Sigmoid colon (tissue), 7 donors: ENCODE results near the gene RNF17. TPM values are rescaled to one million over a fixed set of nuclear protein-coding genes. Genes with fewer than 3 reads are reported as not detected.
"Not testable (repeated sequence)": the region's sequence is repeated elsewhere in the genome, so short reads cannot be mapped to it uniquely, and the experiment has no call there.

Source experiments
- DNase-seq: peaks from one replicate; pipeline ENCODE4 v3.0.0-alpha.2; 2019
- H3K27ac ChIP-seq, 4 donors: fragments of 200-600 bp; sonication (generic); one replicate each; pipeline ENCODE4 v1.5.1; 2016 to 2019; ENCODE audit warnings: mild to moderate bottlenecking in 1 of 4
- H3K27me3 ChIP-seq, 3 donors: fragments of 200-600 bp; sonication (generic); one replicate each; pipeline ENCODE4 v1.5.1; 2019; ENCODE audit warnings: mild to moderate bottlenecking in 1 of 3
- H3K36me3 ChIP-seq, 4 donors: fragments of 200-600 bp; sonication (generic); one replicate each; pipeline ENCODE4 v1.5.1; 2016 to 2019
- H3K4me1 ChIP-seq, 4 donors: fragments of 200-600 bp; sonication (generic); one replicate each; pipeline ENCODE4 v1.5.1; 2017 to 2019
- H3K4me3 ChIP-seq, 4 donors: fragments of 200-600 bp; sonication (generic); one replicate each; pipeline ENCODE4 v1.5.1; 2017 to 2019; ENCODE audit warnings: mild to moderate bottlenecking in 2 of 4, moderate library complexity in 1 of 4
- H3K9me3 ChIP-seq, 4 donors: fragments of 200-600 bp in 3 of 4; sonication (generic) in 3 of 4; one replicate each; pipeline versions ENCODE4 v1.5.1 to v1.6.1; 2013 to 2019
- EP300 ChIP-seq, 4 donors: sonication (generic); formaldehyde crosslinking; IDR thresholded peaks; one replicate each; pipeline ENCODE4 v1.6.1; 2017; ENCODE audit warnings: antibody characterized with exemption in 4 of 4
- POLR2A ChIP-seq, 2 donors: fragments of 450-650 bp; IDR thresholded peaks; one replicate each; pipeline ENCODE4 v1.6.1; 2016; ENCODE audit warnings: antibody characterized with exemption in 2 of 2, mild to moderate bottlenecking in 2 of 2, moderate library complexity in 2 of 2
- POLR2AphosphoS5 ChIP-seq, 4 donors: sonication (generic); formaldehyde crosslinking; IDR thresholded peaks; one replicate each; pipeline ENCODE4 v1.6.1; 2017; ENCODE audit warnings: antibody characterized with exemption in 4 of 4
- WGBS, 2 donors: extraction: QIAGEN DNeasy Blood & Tissue Kit; methylation state at CpG; one replicate each; pipeline ENCODE4 v1.1.7; 2013; 5-methylcytosine and 5-hydroxymethylcytosine counted together
- intact Hi-C: fragments of 100-400 bp; cut with DNase I; formaldehyde crosslinking; loops from one replicate; pipeline ENCODE4 v1.15.1; 2023
- polyA plus RNA-seq, 3 donors: library from polyadenylated mRNA; stranded (reverse); fragments of 200-250 nt; gene quantifications; one replicate each; pipeline ENCODE4 v1.2.3, GENCODE V29; 2013
- total RNA-seq, 4 donors: library from RNA; depleted of rRNA; stranded (reverse); fragments of >200 nt; gene quantifications; one replicate each; pipeline ENCODE4 v1.1.0, GENCODE V29; 2016
- TF ChIP-seq, protein P1 (sequence below), 4 experiments: fragments of 450-650 bp in 3 of 4; fragments of 200-600 bp in 1 of 4; IDR thresholded peaks; one replicate each; pipeline ENCODE4 v1.5.1; 2016 to 2019; ENCODE audit warnings: antibody characterized with exemption in 4 of 4, mild to moderate bottlenecking in 3 of 4, moderate library complexity in 2 of 4
- donor health status: healthy with polysubstance abuse.
- donor health status: Bipolar disorder and iron deficiency.
- donor health status: healthy.

Gene RNF17
- total and polyA plus RNA-seq, 7 donors, result 0.16 to 1.4 (median 0.55) TPM; not detected in 4

DNA sequence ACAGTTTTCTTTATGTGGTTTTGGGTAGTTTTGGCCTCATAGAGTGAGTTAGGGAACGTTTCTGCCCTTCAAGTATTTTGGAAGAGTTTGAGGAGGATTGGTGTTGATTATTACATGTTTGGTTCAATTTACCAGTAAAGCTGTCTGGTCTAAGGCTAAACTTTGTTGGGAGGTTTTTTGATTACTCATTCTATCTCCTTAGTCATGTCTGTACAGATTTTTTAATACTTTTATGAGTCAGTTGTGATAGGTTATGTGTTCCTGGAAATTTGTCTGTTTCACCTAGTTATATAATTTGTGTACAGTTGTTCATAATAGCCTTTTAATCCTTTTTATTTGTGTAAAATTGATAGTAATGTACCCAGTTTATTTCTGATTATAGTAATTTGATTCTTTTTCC is 20.4 kb downstream of the RNF17 start:
- WGBS, 2 donors, result 36 to 59% methylated on average over 1 of the region's 1 CpG
- no peaks in the 10 kb centered on the region for H3K36me3 ChIP-seq
- TF ChIP-seq POLR2AphosphoS5 (IDR thresholded peaks at IDR 0.05), result no peak
- TF ChIP-seq, protein P1, sequence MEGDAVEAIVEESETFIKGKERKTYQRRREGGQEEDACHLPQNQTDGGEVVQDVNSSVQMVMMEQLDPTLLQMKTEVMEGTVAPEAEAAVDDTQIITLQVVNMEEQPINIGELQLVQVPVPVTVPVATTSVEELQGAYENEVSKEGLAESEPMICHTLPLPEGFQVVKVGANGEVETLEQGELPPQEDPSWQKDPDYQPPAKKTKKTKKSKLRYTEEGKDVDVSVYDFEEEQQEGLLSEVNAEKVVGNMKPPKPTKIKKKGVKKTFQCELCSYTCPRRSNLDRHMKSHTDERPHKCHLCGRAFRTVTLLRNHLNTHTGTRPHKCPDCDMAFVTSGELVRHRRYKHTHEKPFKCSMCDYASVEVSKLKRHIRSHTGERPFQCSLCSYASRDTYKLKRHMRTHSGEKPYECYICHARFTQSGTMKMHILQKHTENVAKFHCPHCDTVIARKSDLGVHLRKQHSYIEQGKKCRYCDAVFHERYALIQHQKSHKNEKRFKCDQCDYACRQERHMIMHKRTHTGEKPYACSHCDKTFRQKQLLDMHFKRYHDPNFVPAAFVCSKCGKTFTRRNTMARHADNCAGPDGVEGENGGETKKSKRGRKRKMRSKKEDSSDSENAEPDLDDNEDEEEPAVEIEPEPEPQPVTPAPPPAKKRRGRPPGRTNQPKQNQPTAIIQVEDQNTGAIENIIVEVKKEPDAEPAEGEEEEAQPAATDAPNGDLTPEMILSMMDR (IDR thresholded peaks at IDR 0.05), result no peak
- TF ChIP-seq POLR2A (IDR thresholded peaks at IDR 0.05), result no peak
- TF ChIP-seq EP300 (IDR thresholded peaks at IDR 0.05), result no peak
- H3K4me3 ChIP-seq, result no peak overlapping the region
- H3K4me1 ChIP-seq, result no peaks in the 10 kb centered on the region
- no peak for DNase-seq
- H3K9me3 ChIP-seq, result peaks cover 0 to 3% (median 0%) of the 10 kb centered on the region in 4 donors
- H3K27ac ChIP-seq, result no peak overlapping the region
- intact Hi-C loops, result no loop called here
- no peaks in the 10 kb centered on the region for H3K27me3 ChIP-seq

DNA sequence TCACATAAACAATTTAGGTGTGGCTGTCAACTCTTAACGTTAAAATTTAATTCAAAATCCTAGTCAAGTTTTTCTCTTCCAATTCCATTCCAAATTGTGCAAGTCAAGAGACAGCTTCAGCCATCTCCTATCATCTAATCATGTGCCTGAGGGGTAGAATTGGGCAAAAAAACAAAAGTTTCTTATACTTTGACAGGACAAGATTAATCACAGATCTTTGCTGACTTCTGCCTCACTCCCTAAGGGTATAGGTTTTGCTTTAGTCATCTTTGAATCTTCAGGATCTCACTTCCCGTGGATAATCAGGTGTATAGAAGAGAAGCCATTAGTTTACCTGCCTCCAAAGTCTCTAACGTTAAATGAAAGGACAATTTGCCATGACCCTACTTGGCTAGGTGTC is 24.6 kb downstream of the RNF17 start:
- no peak for DNase-seq
- Histone ChIP-seq H3K27ac (no peak overlapping the region), H3K36me3 (no peaks in the 10 kb centered on the region), H3K4me1 (no peaks in the 10 kb centered on the region), H3K9me3 (peaks cover 0 to 3% (median 0%) of the 10 kb centered on the region in 4 donors), H3K4me3 (no peak overlapping the region), H3K27me3 (no peaks in the 10 kb centered on the region)
- 32 to 67% methylated on average over 3 of the region's 3 CpGs for WGBS, 2 donors
- intact Hi-C loops, result no loop called here
- TF ChIP-seq POLR2AphosphoS5 (IDR thresholded peaks at IDR 0.05) (no peak), EP300 (IDR thresholded peaks at IDR 0.05) (no peak), POLR2A (IDR thresholded peaks at IDR 0.05) (no peak)
- TF ChIP-seq, protein P1 (IDR thresholded peaks at IDR 0.05), result no peak

DNA sequence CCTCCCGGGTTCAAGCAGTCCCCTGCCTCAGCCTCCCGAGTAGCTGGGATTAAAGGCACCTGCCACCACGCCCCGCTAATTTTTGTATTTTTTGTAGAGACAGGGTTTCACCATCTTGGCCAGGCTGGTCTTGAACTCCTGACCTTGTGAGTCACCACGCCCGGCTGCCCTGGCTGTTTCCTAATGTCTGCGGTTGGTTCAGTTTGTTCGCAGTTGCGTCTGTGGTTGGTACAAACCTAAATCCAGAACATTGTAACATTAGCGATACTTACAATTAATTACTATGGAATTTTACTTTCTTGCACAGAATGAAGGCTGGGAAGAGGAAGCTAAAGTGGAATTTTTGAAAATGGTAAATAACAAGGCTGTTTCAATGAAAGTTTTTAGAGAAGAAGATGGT is 38.1 kb downstream of the RNF17 start:
- intact Hi-C loops, result no loop called here
- no peak overlapping the region for H3K27ac ChIP-seq
- TF ChIP-seq POLR2AphosphoS5 (IDR thresholded peaks at IDR 0.05), result no peak
- TF ChIP-seq, protein P1 (IDR thresholded peaks at IDR 0.05), result no peak
- TF ChIP-seq EP300 (IDR thresholded peaks at IDR 0.05), result no peak
- no peak for TF ChIP-seq POLR2A (IDR thresholded peaks at IDR 0.05)
- H3K9me3 ChIP-seq, result no peaks in the 10 kb centered on the region
- DNase-seq, result no peak
- H3K4me1 ChIP-seq, result peaks cover 0 to 3% (median 0%) of the 10 kb centered on the region in 4 donors
- H3K27me3 ChIP-seq, result no peaks in the 10 kb centered on the region
- H3K36me3 ChIP-seq, result no peaks in the 10 kb centered on the region
- H3K4me3 ChIP-seq, result no peak overlapping the region
- WGBS, 2 donors, result 74 to 93% methylated on average over 10 of the region's 10 CpGs

DNA sequence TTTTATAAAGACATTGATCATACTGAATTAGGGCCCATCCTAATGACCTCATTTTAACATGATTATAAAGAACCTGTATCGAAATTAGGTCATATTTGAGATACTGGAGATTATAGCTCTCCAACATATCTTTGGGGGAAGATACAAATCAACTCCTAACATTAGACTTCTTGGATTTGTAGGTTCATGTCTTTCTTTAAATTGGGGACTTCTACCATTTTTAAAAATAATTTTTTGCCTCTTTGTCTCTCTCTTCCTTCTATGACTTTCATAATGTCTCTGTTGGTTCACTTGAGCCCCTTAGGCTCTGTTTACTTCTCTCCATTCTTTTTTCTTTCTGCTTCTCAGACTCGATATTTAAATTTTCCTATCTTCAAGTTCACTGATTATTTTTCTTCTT is 57.2 kb downstream of the RNF17 start:
- Histone ChIP-seq H3K36me3 (no peaks in the 10 kb centered on the region), H3K27me3 (no peaks in the 10 kb centered on the region), H3K27ac (no peak overlapping the region), H3K9me3 (peaks cover 0 to 5% (median 2%) of the 10 kb centered on the region in 4 donors), H3K4me3 (no peak overlapping the region), H3K4me1 (no peaks in the 10 kb centered on the region)
- no peak for DNase-seq
- TF ChIP-seq POLR2A (IDR thresholded peaks at IDR 0.05) (no peak), EP300 (IDR thresholded peaks at IDR 0.05) (no peak), POLR2AphosphoS5 (IDR thresholded peaks at IDR 0.05) (no peak)
- TF ChIP-seq, protein P1 (IDR thresholded peaks at IDR 0.05), result no peak
- 73 to 86% methylated on average over 2 of the region's 2 CpGs for WGBS, 2 donors
- intact Hi-C loops, result no loop called here

DNA sequence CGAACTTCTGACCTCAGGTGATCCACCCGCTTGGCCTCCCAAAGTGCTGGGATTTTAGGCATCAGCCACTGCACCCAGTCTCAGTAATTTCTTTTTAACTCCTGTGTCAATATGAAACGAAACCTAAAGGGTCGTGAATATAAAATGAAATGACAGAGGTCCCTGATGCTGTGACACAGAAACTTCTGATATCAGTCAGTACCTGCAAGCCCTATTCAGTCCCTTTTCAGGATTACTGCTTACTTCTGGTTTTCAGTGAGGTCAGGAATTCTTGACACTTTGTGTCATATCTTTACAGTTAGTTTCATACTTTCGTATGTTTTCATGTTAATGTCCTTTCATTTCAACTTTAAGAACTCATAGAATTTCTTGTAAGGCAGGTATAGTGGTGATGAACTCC is 58.7 kb downstream of the RNF17 start:
- intact Hi-C loops, result no loop called here
- no peak for TF ChIP-seq EP300 (IDR thresholded peaks at IDR 0.05)
- TF ChIP-seq, protein P1 (IDR thresholded peaks at IDR 0.05), result no peak
- TF ChIP-seq POLR2AphosphoS5 (IDR thresholded peaks at IDR 0.05), result no peak
- no peak for TF ChIP-seq POLR2A (IDR thresholded peaks at IDR 0.05)
- no peaks in the 10 kb centered on the region for H3K27me3 ChIP-seq
- H3K4me3 ChIP-seq, result no peak overlapping the region
- H3K36me3 ChIP-seq, result no peaks in the 10 kb centered on the region
- WGBS, 2 donors, result 87 to 89% methylated on average over 5 of the region's 5 CpGs
- no peaks in the 10 kb centered on the region for H3K4me1 ChIP-seq
- H3K27ac ChIP-seq, result no peak overlapping the region
- peaks cover 0 to 5% (median 2%) of the 10 kb centered on the region in 4 donors for H3K9me3 ChIP-seq
- no peak for DNase-seq

DNA sequence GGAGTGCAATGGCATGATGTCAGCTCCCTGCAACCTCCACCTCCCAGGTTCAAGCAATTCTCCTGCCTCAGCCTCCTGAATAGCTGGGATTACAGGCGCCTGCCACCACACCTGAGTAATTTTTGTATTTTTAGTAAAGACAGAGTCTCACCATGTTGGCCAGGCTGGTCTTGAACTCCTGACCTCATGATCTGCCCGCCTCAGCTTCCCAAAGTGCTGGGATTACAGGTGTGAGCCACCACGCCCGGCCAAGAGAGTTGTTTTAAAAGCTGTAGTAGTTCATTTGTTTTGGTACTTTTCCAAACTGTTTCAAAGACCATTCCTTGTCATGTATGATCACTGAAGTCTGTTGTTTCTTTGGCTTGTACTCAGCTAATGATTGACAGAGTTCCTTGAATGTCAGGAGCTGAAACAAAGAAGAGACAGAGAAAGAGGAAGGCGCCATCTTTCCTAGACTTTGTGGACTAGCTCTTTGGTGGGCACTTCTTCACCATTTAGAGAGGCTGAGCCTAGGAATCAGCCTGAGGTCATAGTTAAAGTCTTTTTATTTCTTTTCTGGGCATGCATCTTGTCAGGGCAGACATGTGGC is 59.2 kb downstream of the RNF17 start:
- intact Hi-C loops, DNase-seq, H3K27me3 ChIP-seq, H3K36me3 ChIP-seq, H3K4me3 ChIP-seq, H3K27ac ChIP-seq, H3K9me3 ChIP-seq, H3K4me1 ChIP-seq: not testable (repeated sequence)
- 41 to 77% methylated on average over 5 of the region's 5 CpGs for WGBS, 2 donors
